ENCODE data around the gene CFAP91. TPM values are rescaled to one million over a fixed set of nuclear protein-coding genes. Genes with fewer than 3 reads are reported as not detected.

The CFAP91 gene
- total RNA-seq, 4 donors from 2014 or later: 0.34 to 9.5 (median 1.9) TPM

GRCh38 chr3:119745942-119746341 is 43.1 kb downstream of the CFAP91 start:
- H3K9me3 ChIP-seq: no peaks in the 10 kb centered on the region
- H3K4me3 ChIP-seq: no peak overlapping the region
- H3K27ac ChIP-seq: no peak overlapping the region
- no peaks in the 10 kb centered on the region for H3K36me3 ChIP-seq
- TF ChIP-seq POLR2AphosphoS5 (IDR thresholded peaks at IDR 0.05) (no peak), POLR2A (IDR thresholded peaks at IDR 0.05) (no peak), CTCF (IDR thresholded peaks at IDR 0.05) (no peak), EP300 (IDR thresholded peaks at IDR 0.05) (no peak)
- H3K27me3 ChIP-seq: no peaks in the 10 kb centered on the region
- H3K4me1 ChIP-seq: no peaks in the 10 kb centered on the region
- no peak for DNase-seq (ENCODE audit: low spot score in 2 of 2)
- 100% methylated on average over 1 of the region's 1 CpG for WGBS

GRCh38 chr3:119746423-119746822 is 43.6 kb downstream of the CFAP91 start:
- H3K4me1 ChIP-seq: no peaks in the 10 kb centered on the region
- H3K36me3 ChIP-seq: no peaks in the 10 kb centered on the region
- 70% methylated on average over 3 of the region's 3 CpGs for WGBS
- H3K4me3 ChIP-seq: no peak overlapping the region
- H3K27ac ChIP-seq: no peak overlapping the region
- H3K27me3 ChIP-seq: no peaks in the 10 kb centered on the region
- DNase-seq (ENCODE audit: low spot score in 2 of 2): no peak
- TF ChIP-seq EP300 (IDR thresholded peaks at IDR 0.05) (no peak), POLR2A (IDR thresholded peaks at IDR 0.05) (no peak), POLR2AphosphoS5 (IDR thresholded peaks at IDR 0.05) (no peak), CTCF (IDR thresholded peaks at IDR 0.05) (no peak)
- no peaks in the 10 kb centered on the region for H3K9me3 ChIP-seq

GRCh38 chr3:119747357-119747756 is 44.5 kb downstream of the CFAP91 start:
- H3K27ac ChIP-seq: no peak overlapping the region
- no peak overlapping the region for H3K4me3 ChIP-seq
- DNase-seq (ENCODE audit: low spot score in 2 of 2): no peak
- no peaks in the 10 kb centered on the region for H3K9me3 ChIP-seq
- WGBS: 77% methylated on average over 4 of the region's 4 CpGs
- no peaks in the 10 kb centered on the region for H3K4me1 ChIP-seq
- TF ChIP-seq POLR2A (IDR thresholded peaks at IDR 0.05): no peak
- TF ChIP-seq CTCF (IDR thresholded peaks at IDR 0.05): no peak
- TF ChIP-seq EP300 (IDR thresholded peaks at IDR 0.05): no peak
- no peak for TF ChIP-seq POLR2AphosphoS5 (IDR thresholded peaks at IDR 0.05)
- H3K36me3 ChIP-seq: no peaks in the 10 kb centered on the region
- H3K27me3 ChIP-seq: no peaks in the 10 kb centered on the region

- H3K36me3 ChIP-seq: no peaks in the 10 kb centered on the region
- WGBS: 88% methylated on average over 1 of the region's 1 CpG
These were observed 46.2 kb downstream of the CFAP91 start for GRCh38 chr3:119748991-119749390.

GRCh38 chr3:119751423-119751822 is 48.6 kb downstream of the CFAP91 start:
- 80% methylated on average over 3 of the region's 3 CpGs for WGBS
- Histone ChIP-seq H3K27me3 (no peaks in the 10 kb centered on the region), H3K4me1 (no peaks in the 10 kb centered on the region), H3K27ac (no peak overlapping the region), H3K4me3 (no peak overlapping the region), H3K9me3 (no peaks in the 10 kb centered on the region), H3K36me3 (no peaks in the 10 kb centered on the region)
- no peak for DNase-seq (ENCODE audit: low spot score in 2 of 2)
- TF ChIP-seq POLR2A (IDR thresholded peaks at IDR 0.05) (no peak), EP300 (IDR thresholded peaks at IDR 0.05) (no peak), CTCF (IDR thresholded peaks at IDR 0.05) (no peak)

More at GRCh38 chr3:119748991-119749390, 46.2 kb downstream of the CFAP91 start:
- no peak for TF ChIP-seq POLR2AphosphoS5 (IDR thresholded peaks at IDR 0.05)
- no peak for TF ChIP-seq EP300 (IDR thresholded peaks at IDR 0.05)
- TF ChIP-seq POLR2A (IDR thresholded peaks at IDR 0.05): no peak
- TF ChIP-seq CTCF (IDR thresholded peaks at IDR 0.05): no peak
- Histone ChIP-seq H3K27me3 (no peaks in the 10 kb centered on the region), H3K9me3 (no peaks in the 10 kb centered on the region), H3K27ac (no peak overlapping the region), H3K4me3 (no peak overlapping the region), H3K4me1 (no peaks in the 10 kb centered on the region)
- no peak for DNase-seq (ENCODE audit: low spot score in 2 of 2)

Other genes with a start within 250 kb of the CFAP91 start
- gene TMEM39A, start 239.4 kb upstream of the CFAP91 start, total RNA-seq: 10 to 100 TPM; 21.0 to 29.8 (median 27.5) TPM
- gene POGLUT1, start 234.1 kb upstream of the CFAP91 start, total RNA-seq: 10 to 100 TPM; 17.7 to 25.6 (median 21.9) TPM
- 10 to 100 TPM; 41.6 to 55.7 (median 46.2) TPM for gene TIMMDC1, start 204.5 kb upstream of the CFAP91 start, total RNA-seq
- not detected for gene CD80, start 143.4 kb upstream of the CFAP91 start, total RNA-seq
- 1 to 10 TPM; 1.3 to 3.9 (median 2.3) TPM for gene ADPRH, start 123.5 kb upstream of the CFAP91 start, total RNA-seq
- gene PLA1A, start 105.1 kb upstream of the CFAP91 start, total RNA-seq: 1 to 10 TPM in 2 of 4 donors, under 1 TPM in 1, not detected in 1; 0.39 to 1.8 (median 1.4) TPM
- gene POPDC2, start 42.4 kb upstream of the CFAP91 start, total RNA-seq: 1 to 10 TPM in 3 of 4 donors, under 1 TPM in 1; 0.68 to 4.5 (median 3.4) TPM
- gene COX17, start 25.6 kb upstream of the CFAP91 start, total RNA-seq: 10 to 100 TPM; 22.1 to 29.8 (median 26.0) TPM
- not detected for gene NR1I2, start 79.1 kb downstream of the CFAP91 start, total RNA-seq

Data from suprapubic skin (tissue), 4 donors.